GM19193 (cell line): ENCODE data around the gene C1orf159.

Experiments used
- POLR2A ChIP-seq: IDR thresholded peaks from 4 replicates; pipeline ENCODE4 v1.6.1; 2011; ENCODE audit not compliant: insufficient read depth, insufficient read length; ENCODE audit errors: extremely low read depth

C1orf159 gene

DNA sequence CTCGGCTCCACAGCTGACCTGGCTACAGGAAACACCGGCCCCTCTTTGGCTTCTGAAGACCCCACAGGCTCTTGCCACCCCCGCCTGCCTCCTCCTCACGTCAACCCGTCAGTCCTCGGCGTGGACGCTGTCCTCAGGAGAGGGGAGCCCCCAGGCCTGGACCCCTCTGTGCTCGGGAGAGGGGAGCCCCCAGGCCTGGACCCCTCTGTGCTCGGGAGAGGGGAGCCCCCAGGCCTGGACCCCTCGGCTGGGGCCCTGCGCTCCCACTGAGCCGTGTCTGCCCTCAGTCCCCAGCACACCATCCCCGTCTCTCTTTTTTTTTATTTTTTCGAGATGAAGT lies 26.0 kb upstream of the C1orf159 start:
- no peak for TF ChIP-seq POLR2A

DNA sequence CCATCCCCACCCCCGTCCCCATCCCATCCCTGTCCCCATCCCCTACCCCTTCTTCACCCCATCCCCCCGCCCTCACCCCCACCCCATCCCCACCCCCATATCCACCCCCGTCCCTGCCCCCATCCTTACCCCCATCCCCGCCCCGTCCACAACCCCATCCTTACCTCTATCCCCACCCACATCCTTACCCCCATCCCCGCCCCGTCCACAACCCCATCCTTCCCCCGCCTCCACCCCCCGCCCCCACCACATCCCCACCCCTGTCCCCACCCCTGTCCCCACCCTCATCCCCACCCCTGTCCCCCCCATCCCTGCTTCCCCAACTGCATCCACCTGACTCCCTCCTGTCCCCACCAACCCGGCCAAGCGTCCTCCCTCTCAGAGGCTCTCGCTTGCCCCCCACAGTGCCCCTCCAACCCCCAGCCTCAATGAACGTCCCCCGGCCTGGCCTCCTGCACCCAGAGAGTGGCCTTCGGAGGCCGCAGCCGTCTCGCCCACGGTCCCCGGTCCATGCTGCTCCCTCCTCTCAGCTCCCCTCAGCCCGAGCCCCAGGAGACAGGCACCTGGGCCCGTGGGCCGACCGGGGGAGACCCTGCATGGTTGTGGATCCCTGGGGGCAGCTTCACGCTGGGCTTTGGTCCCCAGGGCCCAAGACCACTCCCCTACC lies 25.5 kb upstream of the C1orf159 start:
- no peak for TF ChIP-seq POLR2A

- TF ChIP-seq POLR2A, result no peak
These were observed 24.8 kb upstream of the C1orf159 start for GRCh38 chr1:1140673-1141072.

DNA sequence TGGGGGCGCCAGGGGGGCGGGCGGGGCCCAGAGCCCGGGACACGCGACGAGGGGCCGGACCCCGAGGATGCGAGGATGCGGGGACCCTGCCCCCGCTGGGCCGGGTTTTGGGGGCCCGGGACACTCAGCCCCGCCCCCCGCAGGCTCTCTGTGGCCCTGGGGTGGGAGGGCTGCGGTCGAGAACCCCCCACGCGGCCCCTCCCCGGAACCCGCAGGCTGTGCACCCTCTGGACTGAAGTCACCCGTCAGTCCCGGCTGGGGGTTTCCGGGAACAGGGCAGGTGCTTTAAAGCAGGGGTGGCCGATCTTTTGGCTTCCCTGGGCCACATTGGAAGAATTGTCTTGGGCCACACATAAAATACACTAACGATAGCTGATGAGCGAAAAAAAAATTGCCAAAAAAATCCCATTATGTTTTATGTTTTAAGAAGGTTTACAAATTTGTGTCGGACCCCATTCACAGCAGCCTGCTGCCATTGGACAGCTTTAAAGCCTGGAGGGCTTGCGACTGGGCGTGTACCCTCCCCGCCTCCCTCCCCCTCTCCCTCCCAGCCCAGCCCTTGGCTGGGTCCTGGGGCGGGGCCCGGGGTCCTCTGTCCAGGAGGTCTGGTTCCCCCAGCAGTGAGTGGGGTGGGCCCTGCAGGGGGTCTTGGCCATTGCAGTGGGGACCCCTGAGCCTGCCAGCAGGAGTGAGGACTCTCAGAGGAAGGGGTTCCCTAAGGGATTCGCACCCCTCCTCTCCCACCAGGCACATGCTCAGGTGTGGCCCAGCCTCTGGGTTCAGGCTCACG lies 21.6 kb upstream of the C1orf159 start:
- no peak for TF ChIP-seq POLR2A

DNA sequence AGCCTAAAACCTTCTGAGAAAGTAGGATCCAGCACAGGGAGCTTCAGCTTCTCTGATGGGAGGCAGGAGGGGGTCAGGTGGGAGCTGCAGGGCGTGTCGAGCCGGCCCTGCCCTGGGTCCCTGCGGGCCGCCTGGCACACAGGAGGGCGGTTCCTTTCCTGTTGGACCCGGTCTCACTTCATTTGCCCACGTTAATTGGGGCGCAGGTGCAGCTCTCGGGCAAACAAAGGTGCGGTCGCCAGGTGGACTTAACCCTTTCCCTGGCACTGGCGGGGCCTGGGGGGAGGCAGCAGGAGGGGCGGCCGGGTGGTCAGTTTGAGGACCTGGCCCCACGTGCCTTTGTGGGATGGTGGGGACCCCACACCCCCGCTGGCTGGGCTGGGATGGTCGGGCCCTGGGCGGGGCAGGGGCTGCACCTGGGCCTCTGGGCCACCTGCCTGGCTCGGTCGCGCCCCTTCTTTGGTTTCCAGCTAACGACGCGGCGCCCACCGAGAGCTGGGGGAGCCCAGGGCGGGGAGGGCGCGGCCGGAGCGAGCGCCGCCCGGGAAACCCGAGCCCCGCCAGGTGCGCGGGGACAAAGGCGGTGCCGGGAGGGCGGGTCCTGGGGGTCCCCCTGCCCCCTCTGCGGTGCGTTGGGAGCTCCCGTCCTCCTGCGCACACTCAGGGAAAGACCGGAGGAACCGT lies 20.8 kb upstream of the C1orf159 start:
- TF ChIP-seq POLR2A, result no peak

DNA sequence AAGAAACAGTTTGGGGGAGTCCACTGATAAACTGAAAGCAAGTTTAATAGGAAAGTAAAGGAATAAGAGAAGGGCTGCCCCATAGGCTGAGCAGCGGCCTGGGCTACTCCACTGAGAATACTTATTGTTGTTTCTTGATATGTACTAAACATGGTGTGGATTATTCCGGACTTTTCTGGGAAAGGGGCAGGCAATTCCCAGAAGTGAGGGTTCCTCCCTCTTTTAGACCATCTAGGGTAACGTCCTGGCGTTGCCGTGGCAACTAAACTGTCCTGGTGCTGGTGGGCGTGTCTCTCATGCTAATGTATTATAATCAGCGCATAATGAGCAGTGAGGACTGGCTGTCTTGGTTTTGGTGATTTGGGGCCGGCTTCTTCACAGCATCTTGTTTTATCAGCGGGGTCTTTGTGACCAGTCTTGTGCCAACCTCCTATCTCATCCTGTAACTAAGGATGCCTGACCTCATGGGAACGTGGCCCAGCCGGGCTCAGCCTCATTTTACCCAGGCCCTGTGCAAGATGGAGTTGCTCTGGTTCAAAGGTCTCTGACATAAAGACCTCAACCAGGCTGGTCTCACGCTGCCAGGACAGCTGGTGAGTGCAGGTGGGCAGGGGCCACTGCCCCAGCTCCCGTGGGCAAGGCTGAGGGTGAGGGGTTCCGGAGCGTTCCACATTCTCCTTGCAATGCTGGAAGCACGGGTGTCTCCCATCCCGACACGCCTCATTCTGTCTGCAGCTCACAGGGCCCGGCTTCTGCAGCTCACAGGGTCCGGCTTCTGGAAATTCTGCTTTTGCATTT lies 19.6 kb upstream of the C1orf159 start:
- TF ChIP-seq POLR2A, result no peak

- TF ChIP-seq POLR2A, result no peak
These were observed 18.5 kb upstream of the C1orf159 start for GRCh38 chr1:1134300-1134970.

DNA sequence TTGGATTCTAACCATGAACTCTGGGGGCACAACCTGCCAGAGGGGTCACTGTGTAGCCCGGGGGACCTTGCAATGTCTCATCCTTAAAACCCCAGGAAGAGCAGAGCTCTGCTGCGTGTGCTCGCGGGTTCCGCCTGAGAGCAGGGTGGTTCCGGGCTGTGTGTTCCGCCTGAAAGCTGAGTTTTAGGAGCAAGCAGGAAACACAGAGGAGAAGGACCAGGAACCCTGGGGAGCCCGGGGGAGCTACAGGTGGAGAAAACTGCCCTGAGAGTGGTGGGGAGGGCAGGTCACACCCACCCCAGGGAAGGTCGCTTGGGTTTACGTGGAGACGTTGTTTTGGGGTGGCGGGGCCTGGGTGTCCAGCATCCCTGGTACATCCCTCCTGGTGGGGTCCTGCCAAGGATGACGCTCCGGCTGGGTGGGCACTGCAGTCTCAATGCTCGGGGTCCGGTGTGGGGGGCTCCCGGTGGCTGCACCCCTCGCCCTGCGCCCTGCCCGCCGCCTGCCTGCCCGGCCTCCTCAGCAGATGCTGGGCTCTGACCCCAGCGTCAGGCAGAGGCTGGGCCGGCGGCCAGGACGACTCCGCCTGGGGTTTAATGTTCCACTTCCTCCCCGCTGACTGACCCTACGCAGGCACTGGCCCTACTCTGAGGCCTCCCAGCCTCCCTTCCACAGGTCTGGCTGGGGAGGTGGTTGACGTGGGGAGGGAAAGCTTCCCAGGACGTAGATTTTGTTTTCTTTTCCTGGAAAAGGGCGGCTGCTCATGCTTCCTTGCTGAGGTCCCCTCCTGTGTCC lies 17.3 kb upstream of the C1orf159 start:
- no peak for TF ChIP-seq POLR2A

- no peak for TF ChIP-seq POLR2A
These were observed 16.4 kb upstream of the C1orf159 start for GRCh38 chr1:1132042-1132950.

- TF ChIP-seq POLR2A, result no peak
These were observed 14.6 kb upstream of the C1orf159 start for GRCh38 chr1:1130206-1131120.

- TF ChIP-seq POLR2A, result no peak
These were observed 13.5 kb upstream of the C1orf159 start for GRCh38 chr1:1129381-1129821.

DNA sequence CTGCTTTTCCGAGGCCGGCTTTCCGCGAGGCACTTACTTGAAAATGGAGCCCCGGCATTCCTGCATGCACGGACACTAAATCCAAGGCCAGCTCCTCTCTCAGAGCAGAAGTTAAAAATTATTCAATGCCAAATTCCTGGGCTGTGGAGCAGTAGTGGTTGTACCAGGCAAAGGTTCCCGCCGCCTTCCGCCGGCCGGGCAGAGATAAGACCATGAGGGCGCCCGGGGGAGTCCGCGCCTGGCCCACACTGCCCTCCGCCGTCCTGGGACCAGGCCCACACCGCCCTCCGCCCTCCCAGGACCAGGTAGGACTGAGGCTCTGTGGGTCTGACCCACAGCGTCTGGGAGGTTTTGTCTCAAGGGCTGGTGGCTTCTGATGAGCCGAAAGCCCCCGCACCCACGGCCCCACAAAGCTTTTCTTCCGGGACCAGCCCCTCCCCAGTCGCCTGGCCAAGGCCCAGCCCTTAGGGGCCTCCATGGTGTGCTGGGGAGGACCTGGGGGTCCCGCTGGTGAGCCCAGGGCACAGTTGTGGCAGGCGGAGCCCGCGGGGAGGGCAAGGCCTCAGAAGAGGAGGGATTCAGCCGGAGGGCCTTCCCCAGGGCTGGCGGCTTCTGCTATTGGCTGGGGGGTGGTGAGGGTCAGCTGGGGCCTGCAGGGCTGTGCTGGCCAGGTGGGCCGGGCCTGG lies 12.7 kb upstream of the C1orf159 start:
- no peak for TF ChIP-seq POLR2A
